ENCODE results near the gene TTC4. TPM values are rescaled to one million over a fixed set of nuclear protein-coding genes. Genes with fewer than 3 reads are reported as not detected.

TTC4 gene
- total RNA-seq, 1 donor from 2014 or later = 27.9 TPM

DNA sequence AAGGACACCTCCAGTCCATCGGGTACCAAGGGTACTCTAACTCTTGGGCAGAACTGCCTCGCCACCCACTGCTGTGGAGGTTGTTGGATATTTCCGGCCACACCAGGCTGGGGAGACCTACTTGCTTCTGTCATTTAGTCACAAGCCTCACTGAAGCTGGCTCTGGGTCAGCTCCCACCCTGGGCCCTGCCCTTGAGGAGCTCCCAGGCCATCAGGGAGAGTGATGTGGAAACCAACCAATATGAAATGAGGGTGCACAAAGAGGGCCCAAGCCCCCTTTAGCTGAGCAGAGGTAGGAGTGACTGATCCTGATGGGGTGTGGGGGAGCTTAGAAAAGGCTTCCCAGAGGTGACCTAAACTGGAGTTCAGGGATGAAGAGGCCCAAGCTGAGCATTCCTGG lies 29.0 kb downstream of the TTC4 start:
- H3K9me3 Mint-ChIP-seq = no peaks in the 10 kb centered on the region
- DNase-seq (ENCODE audit: low read depth, low spot score) = no peak
- no peaks in the 10 kb centered on the region for H3K27me3 Mint-ChIP-seq (ENCODE audit: low read depth)
- H3K36me3 Mint-ChIP-seq (ENCODE audit: low read depth) = peaks cover 8% of the 10 kb centered on the region
- H3K27ac Mint-ChIP-seq (ENCODE audit: unreplicated experiment) = no peak overlapping the region
- H3K4me3 Mint-ChIP-seq = no peak overlapping the region
- H3K4me1 Mint-ChIP-seq = no peaks in the 10 kb centered on the region
- no peak for TF ChIP-seq CTCF (conservative IDR thresholded peaks at IDR 0.05)

DNA sequence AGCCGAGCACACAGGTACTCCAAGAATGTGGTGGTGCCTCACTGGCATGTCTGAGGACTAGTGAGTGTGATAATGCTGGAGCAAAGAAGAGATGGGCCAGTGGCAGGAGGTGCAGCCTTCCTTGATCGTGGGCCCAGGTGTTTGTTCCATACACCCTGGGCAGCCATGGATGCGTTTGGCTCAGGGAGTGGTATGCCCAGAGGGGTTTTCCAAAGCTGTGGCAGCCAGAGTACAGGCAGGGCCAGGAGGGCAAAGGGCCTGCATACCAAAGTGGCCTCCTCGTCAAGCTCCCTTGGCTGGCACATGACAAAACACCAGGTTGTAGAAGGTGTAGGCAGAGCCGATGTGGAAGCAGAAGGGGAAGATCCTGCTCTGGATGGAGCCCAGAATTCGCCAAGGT lies 29.6 kb downstream of the TTC4 start:
- H3K4me1 Mint-ChIP-seq = no peaks in the 10 kb centered on the region
- no peaks in the 10 kb centered on the region for H3K9me3 Mint-ChIP-seq
- H3K27me3 Mint-ChIP-seq (ENCODE audit: low read depth) = no peaks in the 10 kb centered on the region
- no peak for TF ChIP-seq CTCF (conservative IDR thresholded peaks at IDR 0.05)
- no peak overlapping the region for H3K27ac Mint-ChIP-seq (ENCODE audit: unreplicated experiment)
- peaks cover 8% of the 10 kb centered on the region for H3K36me3 Mint-ChIP-seq (ENCODE audit: low read depth)
- DNase-seq (ENCODE audit: low read depth, low spot score) = no peak
- no peak overlapping the region for H3K4me3 Mint-ChIP-seq

DNA sequence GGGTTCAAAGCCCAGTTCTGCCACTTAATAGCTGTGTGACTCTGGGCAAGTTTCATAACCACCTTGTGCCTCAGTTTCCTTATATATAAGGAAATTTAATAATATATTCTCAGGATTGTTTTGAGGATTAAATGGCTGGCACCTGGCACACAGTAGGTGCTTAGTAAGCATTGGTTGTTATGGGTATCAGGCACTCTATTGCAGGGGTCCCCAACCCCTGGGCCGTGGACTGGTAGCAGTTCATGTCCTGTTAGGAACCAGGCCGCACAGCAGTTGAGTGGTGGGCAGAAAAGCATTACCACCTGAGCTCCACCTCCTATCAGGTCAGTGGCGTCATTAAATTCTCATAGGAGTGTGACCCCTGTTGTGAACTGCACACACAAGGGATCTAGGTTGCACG lies 30.2 kb downstream of the TTC4 start:
- TF ChIP-seq CTCF (conservative IDR thresholded peaks at IDR 0.05) = no peak
- H3K27me3 Mint-ChIP-seq (ENCODE audit: low read depth) = no peaks in the 10 kb centered on the region
- H3K27ac Mint-ChIP-seq (ENCODE audit: unreplicated experiment) = no peak overlapping the region
- H3K4me3 Mint-ChIP-seq = no peak overlapping the region
- peaks cover 8% of the 10 kb centered on the region for H3K36me3 Mint-ChIP-seq (ENCODE audit: low read depth)
- H3K4me1 Mint-ChIP-seq = no peaks in the 10 kb centered on the region
- no peaks in the 10 kb centered on the region for H3K9me3 Mint-ChIP-seq
- no peak for DNase-seq (ENCODE audit: low read depth, low spot score)

GRCh38 chr1:54748094-54748835 lies 32.6 kb downstream of the TTC4 start:
- H3K27me3 Mint-ChIP-seq (ENCODE audit: low read depth) = no peaks in the 10 kb centered on the region
- DNase-seq (ENCODE audit: low read depth, low spot score) = no peak
- H3K9me3 Mint-ChIP-seq = no peaks in the 10 kb centered on the region
- no peaks in the 10 kb centered on the region for H3K36me3 Mint-ChIP-seq (ENCODE audit: low read depth)
- no peak for TF ChIP-seq CTCF (conservative IDR thresholded peaks at IDR 0.05)
- no peak overlapping the region for H3K27ac Mint-ChIP-seq (ENCODE audit: unreplicated experiment)
- no peaks in the 10 kb centered on the region for H3K4me1 Mint-ChIP-seq
- no peak overlapping the region for H3K4me3 Mint-ChIP-seq

DNA sequence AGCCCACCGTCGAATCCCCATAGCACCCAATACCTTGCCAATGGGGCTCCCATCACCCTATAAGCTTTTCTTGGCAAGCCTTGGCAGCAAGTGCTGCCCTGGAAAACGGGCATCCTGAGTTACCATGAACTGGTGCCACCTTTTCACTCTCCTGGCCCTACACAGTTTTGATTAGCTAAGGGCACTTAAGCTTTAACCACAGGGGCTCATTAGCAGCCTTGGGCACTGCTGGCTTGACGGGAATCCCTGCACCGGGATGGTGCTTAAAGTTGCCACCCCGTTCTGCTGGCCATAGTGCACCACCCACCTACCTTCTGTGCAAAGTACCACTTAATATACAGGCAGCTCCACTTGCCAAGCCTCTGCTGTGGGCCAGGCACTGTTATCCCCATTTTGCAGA lies 34.9 kb downstream of the TTC4 start:
- Mint-ChIP-seq H3K27ac (ENCODE audit: unreplicated experiment) (no peak overlapping the region), H3K36me3 (ENCODE audit: low read depth) (no peaks in the 10 kb centered on the region), H3K4me3 (no peak overlapping the region), H3K4me1 (no peaks in the 10 kb centered on the region), H3K9me3 (no peaks in the 10 kb centered on the region), H3K27me3 (ENCODE audit: low read depth) (no peaks in the 10 kb centered on the region)
- no peak for DNase-seq (ENCODE audit: low read depth, low spot score)
- TF ChIP-seq CTCF (conservative IDR thresholded peaks at IDR 0.05) = no peak

All from neural crest cell (in vitro differentiated cells).